ENCODE results near the gene SMCO3. TPM values are rescaled to one million over a fixed set of nuclear protein-coding genes. Genes with fewer than 3 reads are reported as not detected.

The SMCO3 gene
- total RNA-seq, 1 experiment from 2014 or later: not detected

- TF ChIP-seq AFF4 (CRISPR knock-in tag; IDR thresholded peaks at IDR 0.05; ENCODE audit: borderline replicate concordance) (0 out of 2 replicates have a peak, but pooled peaks have one; percentile 70), ZNF425 (CRISPR knock-in tag; conservative IDR thresholded peaks at IDR 0.05) (peak; percentile 97; the same call in 1 of the 2 replicates), ZNF281 (CRISPR knock-in tag; IDR thresholded peaks at IDR 0.05) (peak; percentile 29; the same call in 1 of the 2 replicates), ZNF423 (CRISPR knock-in tag; IDR thresholded peaks at IDR 0.05) (no peak), ATF3 (CRISPR knock-in tag; conservative IDR thresholded peaks at IDR 0.05) (peak; percentile 81; the same call in 1 of the 2 replicates), MAX (CRISPR knock-in tag; IDR thresholded peaks at IDR 0.05) (peak; percentile 87), AR (CRISPR knock-in tag; IDR thresholded peaks at IDR 0.05) (peak; percentile 98), NFATC4 (CRISPR knock-in tag; IDR thresholded peaks at IDR 0.05) (peak; percentile 98), ZNF416 (CRISPR knock-in tag; IDR thresholded peaks at IDR 0.05) (peak; percentile 98), USF2 (CRISPR knock-in tag; IDR thresholded peaks at IDR 0.05) (peak; percentile 31; the same call in 1 of the 2 replicates), ZNF396 (CRISPR knock-in tag; IDR thresholded peaks at IDR 0.05; ENCODE audit: borderline replicate concordance) (no peak), TCF7 (CRISPR knock-in tag; IDR thresholded peaks at IDR 0.05; ENCODE audit: low read depth) (0 out of 2 replicates have a peak, but pooled peaks have one; percentile 15), OVOL2 (CRISPR knock-in tag; IDR thresholded peaks at IDR 0.05; ENCODE audit: borderline replicate concordance) (no peak), PREB (CRISPR knock-in tag; IDR thresholded peaks at IDR 0.05; ENCODE audit: borderline replicate concordance) (no peak), HMGA2 (CRISPR knock-in tag; IDR thresholded peaks at IDR 0.05) (no peak), SP1 (CRISPR knock-in tag; conservative IDR thresholded peaks at IDR 0.05) (peak; percentile 63), ESRRA (CRISPR knock-in tag; IDR thresholded peaks at IDR 0.05; ENCODE audit: borderline replicate concordance) (no peak)
Measured at GRCh38 chr12:14769969-14770495, 44.0 kb downstream of the SMCO3 start (continued).

Measured in WTC11 (cell line).